ENCODE data around the gene RAB9A.

The RAB9A gene

DNA sequence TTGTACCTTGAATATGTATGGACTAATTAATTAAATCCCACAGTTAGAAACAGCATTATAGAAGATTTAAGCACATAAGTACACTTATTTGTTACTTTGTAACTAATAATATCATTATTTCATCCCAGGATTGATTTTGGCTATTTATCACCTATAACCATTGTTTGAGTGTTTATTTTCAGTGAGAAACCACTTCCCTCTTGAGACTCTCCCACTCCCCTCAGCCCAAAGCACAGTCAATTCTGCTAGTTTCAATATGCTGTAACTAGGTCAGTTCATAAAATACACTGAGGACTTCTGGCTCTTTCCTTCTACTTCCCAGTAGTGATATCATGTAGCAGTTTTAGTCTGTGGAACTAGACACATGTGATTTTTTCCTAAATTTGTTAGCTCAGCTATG, 61.9 kb downstream of the RAB9A start:
- no peaks in the 10 kb centered on the region for H3K27me3 ChIP-seq (ENCODE audit: insufficient read depth, low read length)
- H3K4me1 ChIP-seq (ENCODE audit: insufficient read depth, low read length), result no peaks in the 10 kb centered on the region
- no peak overlapping the region for H3K4me3 ChIP-seq (ENCODE audit: low read length)
- no peaks in the 10 kb centered on the region for H3K9me3 ChIP-seq (ENCODE audit: insufficient read depth, low read depth, low read length)
- no peak overlapping the region for H3K27ac ChIP-seq (ENCODE audit: low read depth, low read length)
- H3K9ac ChIP-seq (ENCODE audit: low read depth, low read length), result no peak overlapping the region
- H3K36me3 ChIP-seq (ENCODE audit: insufficient read depth, low read length), result peaks cover 84% of the 10 kb centered on the region

DNA sequence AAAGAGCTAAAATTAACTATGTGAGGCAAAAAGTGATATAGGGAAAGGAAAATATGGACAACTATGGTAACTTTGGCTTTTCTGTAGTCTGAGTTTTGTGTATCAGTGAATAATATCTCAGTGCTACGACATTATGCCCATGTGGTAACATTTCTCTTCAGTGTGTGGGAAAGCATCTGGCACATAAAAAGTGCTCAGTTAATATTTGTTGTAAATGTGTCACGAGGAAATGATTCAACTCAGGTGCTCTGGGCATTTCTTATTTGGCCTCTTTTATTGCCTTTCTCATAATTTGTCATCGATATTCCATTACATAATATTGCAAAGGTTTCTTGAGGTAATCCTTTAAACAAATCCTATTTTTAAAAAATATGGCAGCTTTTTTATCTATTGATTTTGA, 63.2 kb downstream of the RAB9A start:
- H3K36me3 ChIP-seq (ENCODE audit: insufficient read depth, low read length), result peaks cover 80% of the 10 kb centered on the region
- H3K27me3 ChIP-seq (ENCODE audit: insufficient read depth, low read length), result no peaks in the 10 kb centered on the region
- H3K9ac ChIP-seq (ENCODE audit: low read depth, low read length), result no peak overlapping the region
- 97% methylated on average over 2 of the region's 3 CpGs for WGBS
- 0 out of 2 replicates have a peak, but pooled peaks cover 4% of the 10 kb centered on the region for H3K4me1 ChIP-seq (ENCODE audit: insufficient read depth, low read length)
- H3K9me3 ChIP-seq (ENCODE audit: insufficient read depth, low read depth, low read length), result no peaks in the 10 kb centered on the region
- no peak overlapping the region for H3K27ac ChIP-seq (ENCODE audit: low read depth, low read length)
- no peak overlapping the region for H3K4me3 ChIP-seq (ENCODE audit: low read length)

GRCh38 chrX:13752646-13753045, 63.7 kb downstream of the RAB9A start:
- Histone ChIP-seq H3K4me1 (ENCODE audit: insufficient read depth, low read length) (0 out of 2 replicates have a peak, but pooled peaks cover 4% of the 10 kb centered on the region), H3K9ac (ENCODE audit: low read depth, low read length) (no peak overlapping the region)
- 89% methylated on average over 3 of the region's 3 CpGs for WGBS

DNA sequence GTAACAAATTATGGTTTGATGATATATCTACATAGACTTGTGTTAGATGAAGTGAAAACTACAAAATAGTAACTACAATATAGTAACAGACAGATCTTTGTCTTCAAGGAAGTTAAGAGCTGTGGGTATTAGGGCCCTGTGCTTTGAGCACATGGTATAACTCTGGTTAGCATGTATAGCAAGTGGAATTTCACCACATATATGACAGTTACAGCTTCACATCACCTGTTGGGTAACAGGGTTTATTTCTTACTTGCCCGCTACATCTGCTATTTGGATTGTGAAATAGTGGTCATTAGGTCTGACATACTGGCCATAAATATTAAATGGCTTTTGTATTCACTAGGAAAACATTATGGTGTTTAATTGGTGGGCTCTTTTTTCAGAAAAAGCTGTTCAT, 65.8 kb downstream of the RAB9A start:
- Histone ChIP-seq H3K9me3 (ENCODE audit: insufficient read depth, low read depth, low read length) (no peaks in the 10 kb centered on the region), H3K9ac (ENCODE audit: low read depth, low read length) (no peak overlapping the region), H3K4me1 (ENCODE audit: insufficient read depth, low read length) (0 out of 2 replicates have a peak, but pooled peaks cover 4% of the 10 kb centered on the region), H3K4me3 (ENCODE audit: low read length) (no peak overlapping the region), H3K27ac (ENCODE audit: low read depth, low read length) (no peak overlapping the region), H3K36me3 (ENCODE audit: insufficient read depth, low read length) (peaks cover 84% of the 10 kb centered on the region), H3K27me3 (ENCODE audit: insufficient read depth, low read length) (no peaks in the 10 kb centered on the region)
- WGBS, result 100% methylated on average over 1 of the region's 1 CpG

More at GRCh38 chrX:13752646-13753045, 63.7 kb downstream of the RAB9A start:
- Histone ChIP-seq H3K36me3 (ENCODE audit: insufficient read depth, low read length) (peaks cover 81% of the 10 kb centered on the region), H3K4me3 (ENCODE audit: low read length) (no peak overlapping the region), H3K27me3 (ENCODE audit: insufficient read depth, low read length) (no peaks in the 10 kb centered on the region), H3K27ac (ENCODE audit: low read depth, low read length) (no peak overlapping the region), H3K9me3 (ENCODE audit: insufficient read depth, low read depth, low read length) (no peaks in the 10 kb centered on the region)

GRCh38 chrX:13755254-13755653, 66.3 kb downstream of the RAB9A start:
- Histone ChIP-seq H3K27me3 (ENCODE audit: insufficient read depth, low read length) (no peaks in the 10 kb centered on the region), H3K4me3 (ENCODE audit: low read length) (no peak overlapping the region), H3K9ac (ENCODE audit: low read depth, low read length) (no peak overlapping the region), H3K4me1 (ENCODE audit: insufficient read depth, low read length) (0 out of 2 replicates have a peak, but pooled peaks cover 4% of the 10 kb centered on the region), H3K27ac (ENCODE audit: low read depth, low read length) (no peak overlapping the region), H3K9me3 (ENCODE audit: insufficient read depth, low read depth, low read length) (no peaks in the 10 kb centered on the region), H3K36me3 (ENCODE audit: insufficient read depth, low read length) (peaks cover 85% of the 10 kb centered on the region)
- 89% methylated on average over 1 of the region's 1 CpG for WGBS

- 89% methylated on average over 4 of the region's 4 CpGs for WGBS
- no peaks in the 10 kb centered on the region for H3K9me3 ChIP-seq (ENCODE audit: insufficient read depth, low read depth, low read length)
- no peak overlapping the region for H3K27ac ChIP-seq (ENCODE audit: low read depth, low read length)
Observed at GRCh38 chrX:13756381-13756780, 67.5 kb downstream of the RAB9A start.

DNA sequence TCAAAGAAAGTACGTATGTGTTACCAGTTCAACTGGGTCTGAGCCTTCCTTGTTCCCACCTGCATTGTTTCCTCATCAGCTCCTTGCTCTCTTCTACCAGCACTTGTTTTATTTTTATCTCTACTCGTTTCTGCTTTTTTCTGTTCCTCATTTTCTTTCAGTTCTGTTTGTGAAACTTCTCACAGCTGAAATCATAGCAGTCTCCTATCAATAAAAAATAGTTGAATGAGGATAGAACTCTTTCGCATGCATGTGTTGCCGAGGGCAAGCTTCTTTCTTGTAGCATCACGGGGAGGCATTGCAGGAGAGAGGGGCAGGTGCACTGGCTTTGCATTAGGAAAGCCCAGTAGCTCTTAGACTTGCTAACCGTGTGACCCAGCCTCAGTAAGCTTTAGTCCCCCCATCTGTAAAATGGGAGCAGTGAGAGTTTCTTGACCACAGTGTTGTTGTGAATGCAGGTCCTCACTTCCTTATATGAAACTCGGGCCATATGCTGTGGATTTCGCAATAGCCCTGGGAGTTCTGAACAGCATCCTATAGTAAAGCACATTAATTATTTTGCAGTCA, 70.3 kb downstream of the RAB9A start:
- Histone ChIP-seq H3K36me3 (ENCODE audit: insufficient read depth, low read length) (peaks cover 81% of the 10 kb centered on the region), H3K9me3 (ENCODE audit: insufficient read depth, low read depth, low read length) (no peaks in the 10 kb centered on the region), H3K4me1 (ENCODE audit: insufficient read depth, low read length) (peaks cover 30% of the 10 kb centered on the region), H3K27ac (ENCODE audit: low read depth, low read length) (no peak overlapping the region), H3K27me3 (ENCODE audit: insufficient read depth, low read length) (no peaks in the 10 kb centered on the region), H3K4me3 (ENCODE audit: low read length) (no peak overlapping the region), H3K9ac (ENCODE audit: low read depth, low read length) (no peak overlapping the region)
- 99% methylated on average over 7 of the region's 8 CpGs for WGBS

More at GRCh38 chrX:13756381-13756780, 67.5 kb downstream of the RAB9A start:
- Histone ChIP-seq H3K4me1 (ENCODE audit: insufficient read depth, low read length) (peaks cover 13% of the 10 kb centered on the region; the same call in 1 of the 2 replicates), H3K4me3 (ENCODE audit: low read length) (no peak overlapping the region), H3K27me3 (ENCODE audit: insufficient read depth, low read length) (no peaks in the 10 kb centered on the region), H3K9ac (ENCODE audit: low read depth, low read length) (no peak overlapping the region), H3K36me3 (ENCODE audit: insufficient read depth, low read length) (peaks cover 86% of the 10 kb centered on the region)
